HG02885 (cell line): Measurements from ENCODE around the gene GPNMB.

ENCODE experiments used
- ATAC-seq: cut with Tn5 transposase; IDR thresholded peaks from one replicate; pipeline ENCODE4 v1.9.1; 2021; ENCODE audit warnings: mild to moderate bottlenecking; ENCODE audit not compliant: unreplicated experiment, poor library complexity

GPNMB gene

DNA sequence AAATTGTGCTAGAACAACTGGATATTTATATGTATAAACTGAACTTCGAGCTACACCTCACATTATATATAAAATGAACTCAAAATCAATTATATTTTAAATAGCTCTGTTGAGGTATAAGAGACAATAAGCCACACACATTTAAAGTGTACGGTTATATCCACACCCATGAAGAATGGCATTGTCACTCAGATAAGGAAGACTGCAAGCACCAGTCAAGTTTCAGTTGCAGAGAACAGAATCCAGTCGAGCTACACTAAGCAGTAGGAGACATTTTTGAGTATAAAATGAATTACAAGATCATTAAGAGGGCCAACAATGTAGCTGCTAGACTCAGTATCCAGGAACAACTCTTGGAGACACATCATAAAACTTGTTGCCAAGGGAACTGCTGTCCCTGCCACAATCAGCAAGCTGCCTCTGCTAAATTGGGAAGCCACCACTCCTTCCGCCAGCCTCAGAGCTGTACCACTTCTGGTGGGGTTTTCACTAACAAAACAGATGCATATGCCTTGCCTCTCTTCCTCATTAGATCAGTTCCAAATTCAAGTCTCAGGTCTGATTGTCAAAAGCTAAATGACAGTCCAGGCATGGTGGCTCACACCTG is 19.6 kb upstream of the GPNMB start:
- no peak for ATAC-seq

DNA sequence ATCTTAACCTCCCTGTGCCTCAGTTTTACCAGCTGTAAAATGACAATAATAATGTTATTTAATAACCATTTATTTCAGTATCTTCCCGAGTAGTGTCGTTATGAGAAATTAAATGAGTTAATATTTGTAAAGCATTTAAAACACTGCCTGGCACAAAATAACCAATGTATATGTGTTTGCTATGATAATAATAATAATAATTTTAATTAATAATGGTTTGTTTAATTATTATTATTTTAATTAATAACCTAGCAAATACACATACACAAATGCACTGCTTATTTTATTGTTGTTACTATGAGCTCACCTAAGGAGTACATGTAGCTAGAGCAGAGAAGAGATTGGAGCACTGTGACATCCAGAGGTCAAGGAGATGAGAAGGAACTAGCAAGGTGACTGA is 18.2 kb upstream of the GPNMB start:
- no peak for ATAC-seq

DNA sequence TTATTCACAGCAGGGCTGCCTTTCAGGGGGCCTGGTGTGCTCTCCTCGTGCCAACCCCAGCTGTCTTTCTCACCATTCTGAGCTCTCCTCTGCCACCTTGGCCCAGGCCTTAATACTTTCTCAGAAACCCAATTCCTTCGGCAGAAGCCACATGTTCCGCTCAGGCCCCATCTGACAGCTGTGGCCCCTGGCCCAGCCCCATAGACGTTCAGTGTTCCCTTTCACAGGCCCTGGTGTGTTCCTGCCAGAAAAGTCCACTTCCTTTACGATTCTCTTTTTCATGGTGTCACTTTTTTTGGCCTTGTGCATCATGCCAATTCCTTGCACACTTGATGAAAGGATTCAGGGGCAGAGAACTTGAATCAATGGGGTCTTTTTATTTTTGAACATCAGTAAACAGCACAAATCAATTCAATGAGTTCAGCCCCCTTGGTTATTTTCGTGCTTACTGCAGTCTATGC is 15.9 kb upstream of the GPNMB start:
- ATAC-seq, result no peak

DNA sequence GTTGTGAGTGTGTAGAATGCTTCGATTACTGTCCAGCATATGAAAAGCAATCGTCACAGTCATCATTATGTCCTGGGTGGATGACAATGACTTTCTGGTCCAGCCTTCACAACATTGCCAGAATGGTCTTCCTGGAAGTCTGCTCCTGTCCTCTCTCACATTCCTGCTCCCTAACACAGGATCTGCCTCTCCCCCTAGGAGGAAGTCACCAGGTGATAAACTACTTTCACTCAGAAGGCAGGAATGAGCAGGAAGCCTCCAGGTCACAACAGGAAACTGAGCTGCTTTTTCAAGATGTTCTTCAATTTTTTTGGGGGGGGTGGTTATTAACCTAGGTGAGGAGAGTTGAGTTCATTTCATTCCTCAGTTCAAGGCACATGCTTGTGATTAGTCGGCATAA is 13.6 kb upstream of the GPNMB start:
- ATAC-seq, result no peak

DNA sequence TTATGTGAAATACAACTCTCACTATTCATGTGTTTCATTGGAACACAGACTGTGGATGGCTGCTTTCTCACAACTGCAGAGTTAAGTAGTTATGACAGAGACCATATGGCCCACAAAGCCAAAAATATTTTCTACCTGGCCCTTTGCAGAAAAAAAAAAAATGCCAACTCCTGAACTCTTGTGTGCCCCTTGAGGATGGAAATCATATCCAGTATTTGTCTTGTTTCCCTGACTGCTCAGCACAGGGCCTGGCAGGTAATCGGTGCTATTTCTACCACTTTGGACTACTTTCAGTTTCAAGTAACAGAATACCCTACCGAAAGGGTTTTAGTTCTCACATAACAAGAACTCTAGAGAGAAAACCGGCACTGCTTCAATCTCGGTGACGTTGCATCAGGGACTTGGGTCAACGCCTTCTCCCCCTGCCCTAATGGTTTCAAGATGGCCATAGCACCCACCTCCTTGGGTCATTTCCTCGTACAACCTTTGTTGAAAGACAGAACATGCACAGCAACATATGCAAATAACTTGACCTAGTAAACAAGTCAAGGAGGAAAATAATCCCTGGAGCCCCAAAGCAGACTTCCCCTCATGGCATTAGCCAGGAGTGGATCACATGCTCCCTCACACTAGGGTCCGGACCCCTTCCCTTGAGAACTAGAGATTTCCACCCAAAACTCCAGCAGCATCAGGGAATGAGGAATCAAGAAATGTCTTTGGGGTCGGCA is 11.8 kb upstream of the GPNMB start:
- peak; percentile 98 for ATAC-seq

DNA sequence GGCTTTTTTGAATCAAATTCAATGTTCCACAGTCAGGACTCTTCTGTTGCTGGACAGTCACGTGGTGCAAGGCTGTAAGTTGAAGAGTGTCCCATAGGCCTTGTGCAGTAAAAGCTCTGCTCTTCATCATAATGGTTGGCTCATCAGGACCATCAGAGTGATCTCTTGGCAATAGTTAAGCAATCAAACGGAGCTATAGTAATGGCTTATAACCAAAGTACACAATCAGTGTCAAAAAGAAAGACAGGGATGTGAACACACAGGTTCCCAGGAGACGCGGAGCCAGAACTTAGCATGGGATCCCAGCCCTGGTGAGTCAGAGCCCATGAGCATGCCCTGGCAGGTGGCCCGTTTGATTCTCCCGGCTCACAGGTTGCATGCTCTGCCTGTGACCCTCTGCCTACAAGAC is 10.8 kb upstream of the GPNMB start:
- no peak for ATAC-seq

DNA sequence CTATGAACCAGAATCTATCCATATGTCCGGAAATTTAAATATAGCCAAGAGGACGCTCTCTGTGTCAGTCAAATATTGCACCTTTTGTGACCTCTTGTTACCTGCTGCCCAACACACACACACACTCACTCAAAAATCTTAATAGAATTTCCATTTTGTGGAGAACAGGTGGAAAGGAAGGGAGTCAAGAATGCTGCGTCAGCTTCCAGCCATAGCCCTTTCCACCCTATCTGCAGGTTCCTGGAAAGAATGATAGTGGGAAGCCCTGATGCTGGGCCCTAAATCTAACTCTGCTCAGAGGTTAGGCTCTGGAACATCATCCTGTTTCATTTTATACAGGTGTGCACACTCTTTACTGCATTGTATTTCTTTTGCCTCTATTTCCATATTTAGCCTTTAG is 9.6 kb upstream of the GPNMB start:
- no peak for ATAC-seq

DNA sequence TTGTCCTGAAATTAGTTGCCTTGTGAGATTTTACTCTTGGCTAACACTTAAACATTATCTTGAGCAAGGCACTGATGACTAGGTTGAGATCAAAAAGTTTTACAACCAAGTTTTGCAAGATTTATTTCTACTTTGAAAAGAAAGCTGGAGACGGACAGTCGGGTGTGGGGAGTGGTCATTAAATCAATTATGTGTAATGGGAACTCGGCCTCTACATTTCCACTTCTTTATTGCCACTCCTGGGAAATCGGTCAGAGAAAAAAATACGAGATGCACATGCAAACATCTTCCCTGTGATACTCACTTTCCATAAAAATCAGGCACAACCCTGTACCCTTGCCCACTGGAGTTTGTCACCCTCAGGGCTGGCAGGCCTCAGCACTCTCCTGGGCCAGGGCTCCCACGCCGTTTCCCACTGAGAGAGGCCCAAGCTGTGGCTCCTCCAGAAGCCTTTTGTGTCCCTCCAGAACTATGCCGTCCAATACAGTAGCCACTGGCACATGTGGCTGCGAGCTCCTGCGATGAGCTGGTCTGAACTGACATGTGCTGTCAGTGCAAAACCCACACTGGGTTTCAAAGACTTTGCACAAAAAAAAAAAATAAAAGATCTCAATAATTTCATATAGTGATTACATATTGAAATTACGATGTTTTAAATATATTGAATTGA is 7.5 kb upstream of the GPNMB start:
- ATAC-seq, result no peak

DNA sequence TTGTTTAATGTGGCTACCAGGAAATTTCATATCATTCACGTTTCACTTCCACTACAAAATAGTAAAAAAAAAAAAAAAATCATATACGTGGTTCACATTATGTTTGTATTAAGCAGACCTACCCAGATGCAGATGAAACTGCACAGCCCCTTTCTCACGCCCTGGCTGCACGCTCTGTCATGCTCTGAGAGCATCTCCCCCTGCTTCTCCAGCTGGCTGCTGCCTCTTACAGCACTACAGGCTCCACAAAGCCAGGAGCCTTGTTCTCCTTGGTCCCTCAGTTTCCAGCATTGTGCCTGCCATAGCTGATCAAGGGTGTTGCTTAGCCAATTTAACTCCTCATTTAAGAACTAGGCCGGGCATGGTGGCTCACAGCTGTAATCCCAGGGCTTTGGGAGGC is 6.9 kb upstream of the GPNMB start:
- no peak for ATAC-seq

DNA sequence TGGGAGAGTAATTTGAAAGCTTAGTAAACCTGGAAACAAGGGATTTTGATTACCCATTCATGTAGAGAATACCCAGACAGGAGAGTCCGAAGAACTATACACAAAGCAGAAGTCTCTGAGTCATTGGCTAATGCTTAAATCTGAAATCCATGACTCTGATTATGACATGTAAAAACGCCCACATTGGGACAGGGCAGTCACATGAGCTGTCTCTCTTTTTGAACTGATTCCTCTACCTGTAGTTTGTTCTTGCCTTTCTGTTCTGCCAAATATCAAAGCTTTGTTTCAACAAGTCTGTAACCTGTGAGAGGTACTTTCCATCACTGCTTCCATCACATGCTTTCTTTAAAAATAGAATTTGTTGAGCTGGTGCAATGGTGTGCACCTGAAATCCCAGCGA is 4.3 kb upstream of the GPNMB start:
- no peak for ATAC-seq

DNA sequence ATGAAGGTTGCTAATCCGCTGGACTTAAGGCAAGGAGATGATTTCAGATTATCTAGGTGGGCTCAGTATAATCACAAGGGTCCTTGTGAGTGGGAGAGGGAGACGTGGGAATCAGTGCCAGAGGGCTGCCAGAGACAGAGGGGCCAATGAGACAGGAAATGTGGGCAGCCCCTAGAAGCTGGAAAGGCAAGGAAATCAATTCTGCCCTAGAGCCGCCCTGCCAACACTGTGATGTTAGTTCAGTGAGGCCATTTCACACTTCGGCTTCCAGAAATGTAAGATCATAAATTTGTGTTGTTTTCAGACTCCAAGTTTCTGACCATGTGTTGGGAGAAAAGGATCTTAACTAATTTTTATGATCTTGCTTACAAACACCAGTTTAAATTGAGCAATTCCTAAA is 3.6 kb upstream of the GPNMB start:
- no peak for ATAC-seq

DNA sequence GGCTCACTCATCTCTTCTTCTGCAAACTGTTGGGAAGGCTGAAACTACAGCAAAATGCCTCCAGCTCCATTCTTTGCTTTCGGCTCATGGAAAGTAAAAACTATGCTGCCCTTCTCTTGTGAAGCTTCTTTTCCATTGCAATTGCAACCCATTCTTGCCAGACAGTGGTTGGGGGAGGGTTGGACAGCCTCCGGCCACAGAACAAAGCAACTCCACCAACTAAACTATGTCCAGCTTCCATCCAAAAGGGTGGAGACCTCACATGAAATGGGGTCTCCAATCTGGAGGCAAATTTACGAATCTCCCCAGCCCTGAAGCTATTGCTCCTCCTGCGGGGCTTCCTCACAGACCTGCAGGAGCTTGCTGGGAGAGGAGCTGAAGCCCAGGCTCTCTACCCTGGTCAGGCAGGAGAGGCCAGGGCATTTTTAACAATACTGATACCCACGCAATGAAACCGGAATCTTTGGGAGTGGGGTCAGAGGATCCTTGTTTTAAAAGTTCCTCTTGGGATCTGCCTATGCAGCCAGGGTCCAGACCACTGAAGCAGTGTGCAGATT is 549 bp downstream of the GPNMB start:
- ATAC-seq, result no peak

DNA sequence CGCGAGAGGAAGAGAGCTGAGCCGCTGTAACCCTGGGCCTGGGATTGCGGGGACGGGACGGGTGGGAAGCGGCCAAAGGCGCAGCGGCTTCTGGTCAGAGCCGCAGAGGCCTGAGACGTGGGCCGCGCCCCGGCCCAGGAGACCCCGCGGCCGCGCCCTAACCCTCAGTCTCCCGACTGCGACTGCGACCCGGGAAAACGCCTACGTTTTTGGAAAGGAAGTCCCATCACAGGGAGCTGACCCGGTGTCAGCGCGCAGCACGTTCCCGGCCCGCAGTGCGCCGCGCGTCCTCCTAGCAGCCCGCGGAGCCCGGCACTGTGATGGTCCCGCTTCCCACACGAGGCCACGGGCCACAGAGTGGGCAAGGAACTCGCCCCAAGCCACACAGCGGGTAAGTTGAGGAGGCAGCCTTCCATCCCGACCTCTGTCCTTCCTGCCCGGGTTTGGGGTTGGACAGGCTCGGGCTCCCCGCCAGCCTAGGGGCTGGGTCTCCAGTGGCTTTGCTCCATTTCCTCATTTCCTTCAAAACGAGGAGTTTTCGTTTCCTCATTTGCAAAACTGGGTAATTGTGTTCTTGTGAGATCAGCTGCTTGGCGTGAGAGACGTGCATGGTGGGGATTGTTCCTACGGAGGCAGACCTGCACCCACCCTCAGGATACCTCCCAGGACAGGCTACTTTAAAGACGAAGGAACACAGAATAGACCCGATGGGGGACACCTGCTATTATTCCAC is 1.2 kb downstream of the GPNMB start:
- ATAC-seq, result peak; percentile 50

DNA sequence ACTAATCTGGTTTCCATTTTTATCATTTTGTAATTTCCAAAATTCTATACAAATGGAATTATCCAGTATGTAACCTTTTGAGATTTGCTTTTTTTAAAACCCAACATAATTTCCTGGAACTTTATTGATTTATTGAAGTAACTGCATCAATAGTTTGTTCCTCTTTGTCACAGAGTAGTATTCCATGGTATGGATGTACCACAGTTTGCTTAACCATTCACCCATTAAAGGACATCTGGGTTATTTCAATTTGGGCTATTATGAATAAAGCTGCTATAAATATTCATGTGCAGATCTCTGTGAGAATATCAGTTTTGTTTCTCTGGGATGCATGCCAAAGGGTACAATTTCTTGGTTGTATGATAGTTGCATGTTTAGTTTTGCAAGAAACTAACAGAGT is 2.9 kb downstream of the GPNMB start:
- ATAC-seq, result no peak

DNA sequence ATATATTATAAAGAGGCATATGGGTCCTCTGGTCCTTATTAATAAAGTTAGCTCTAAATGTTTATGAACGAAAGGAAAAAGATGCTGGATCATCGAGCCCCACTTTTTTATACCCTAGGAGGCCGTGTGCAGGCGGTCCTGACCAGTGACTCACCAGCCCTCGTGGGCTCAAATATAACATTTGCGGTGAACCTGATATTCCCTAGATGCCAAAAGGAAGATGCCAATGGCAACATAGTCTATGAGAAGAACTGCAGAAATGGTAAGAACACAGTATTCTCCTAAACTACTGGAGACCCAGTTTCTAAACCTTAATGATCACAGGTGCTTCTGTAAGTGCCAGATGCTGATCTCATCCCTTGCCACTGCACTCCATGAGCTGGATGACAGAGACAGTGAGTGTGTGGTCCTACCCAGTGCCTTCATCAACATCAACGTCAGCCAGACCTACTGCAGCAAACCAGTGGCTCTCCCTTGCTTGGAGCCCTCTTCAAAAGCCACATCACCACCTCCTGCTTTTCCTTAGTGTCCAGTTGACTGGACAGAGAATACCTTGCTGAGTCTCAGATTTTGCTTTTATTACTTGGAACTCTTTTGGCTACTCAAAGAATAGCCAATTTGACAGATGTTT is 7.6 kb downstream of the GPNMB start:
- ATAC-seq, result no peak

DNA sequence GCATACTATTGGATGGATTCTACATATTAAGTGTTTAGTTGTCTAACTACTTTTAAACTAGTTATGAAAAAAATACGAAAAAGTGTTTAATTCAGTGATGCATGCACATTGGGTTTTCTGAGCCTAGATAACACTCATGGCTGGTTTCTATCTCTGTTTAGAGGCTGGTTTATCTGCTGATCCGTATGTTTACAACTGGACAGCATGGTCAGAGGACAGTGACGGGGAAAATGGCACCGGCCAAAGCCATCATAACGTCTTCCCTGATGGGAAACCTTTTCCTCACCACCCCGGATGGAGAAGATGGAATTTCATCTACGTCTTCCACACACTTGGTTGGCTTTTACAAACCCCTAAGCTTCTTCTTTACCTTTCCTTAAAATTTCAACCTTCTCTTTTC is 10.2 kb downstream of the GPNMB start:
- no peak for ATAC-seq

DNA sequence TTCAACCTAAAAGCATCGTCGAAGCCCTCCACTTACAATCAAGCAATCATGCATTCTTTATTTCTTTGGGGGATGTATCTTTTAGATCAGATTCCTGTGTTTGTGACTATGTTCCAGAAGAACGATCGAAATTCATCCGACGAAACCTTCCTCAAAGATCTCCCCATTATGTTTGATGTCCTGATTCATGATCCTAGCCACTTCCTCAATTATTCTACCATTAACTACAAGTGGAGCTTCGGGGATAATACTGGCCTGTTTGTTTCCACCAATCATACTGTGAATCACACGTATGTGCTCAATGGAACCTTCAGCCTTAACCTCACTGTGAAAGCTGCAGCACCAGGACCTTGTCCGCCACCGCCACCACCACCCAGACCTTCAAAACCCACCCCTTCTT is 13.8 kb downstream of the GPNMB start:
- no peak for ATAC-seq

DNA sequence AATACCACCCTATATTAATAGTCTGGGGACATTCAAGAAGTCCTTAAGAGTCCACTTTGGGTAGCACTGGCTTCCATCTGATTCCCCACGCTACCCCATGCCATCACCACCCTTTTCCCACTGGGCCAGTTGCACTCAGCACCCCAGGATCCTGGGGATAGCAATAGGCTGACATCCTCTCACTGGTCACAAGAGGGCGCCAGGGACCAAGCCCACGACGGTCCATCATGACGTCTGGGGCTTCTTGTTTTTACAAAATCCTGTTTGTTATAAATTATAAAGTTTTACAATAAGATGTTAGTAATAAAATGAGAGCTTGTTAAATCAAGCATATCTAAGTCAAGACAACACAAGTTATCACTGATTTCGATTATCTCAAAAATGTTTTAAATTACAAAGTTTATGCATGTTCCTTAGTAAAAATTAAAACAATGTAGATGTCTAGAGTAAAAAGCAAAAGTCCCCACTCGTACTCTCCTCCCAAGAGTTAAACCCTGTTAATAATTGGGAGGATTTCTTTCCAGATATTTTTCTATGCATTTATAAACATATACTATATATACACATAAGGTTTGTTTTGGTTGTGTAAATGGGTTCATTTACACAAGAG is 15.4 kb downstream of the GPNMB start:
- ATAC-seq, result peak; percentile 90

DNA sequence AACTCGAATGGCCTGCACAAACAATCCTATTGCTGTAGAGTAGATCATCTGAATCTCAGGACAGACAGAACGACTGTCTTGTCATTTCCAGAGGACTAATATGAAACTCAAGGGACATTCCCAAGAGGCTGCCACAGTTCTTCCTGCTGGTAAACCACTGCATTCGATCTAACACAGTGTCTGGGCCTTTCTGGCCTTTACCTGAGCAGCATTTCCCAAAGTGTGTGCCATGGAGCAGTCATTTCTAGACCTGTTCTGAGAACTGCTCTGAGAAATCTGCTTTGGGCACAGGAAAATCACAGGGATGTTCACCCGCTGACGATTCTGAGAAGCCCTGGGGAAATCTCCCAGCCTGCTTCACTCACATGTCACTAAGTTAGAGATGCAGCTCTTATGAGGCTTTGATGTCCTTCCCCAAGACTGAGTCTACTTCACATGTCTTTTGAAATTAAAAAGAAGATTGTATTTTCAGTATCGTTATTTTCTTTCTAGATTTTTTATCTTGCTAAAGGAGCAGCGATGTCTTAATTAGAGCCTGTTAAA is 18.4 kb downstream of the GPNMB start:
- peak; percentile 38 for ATAC-seq

DNA sequence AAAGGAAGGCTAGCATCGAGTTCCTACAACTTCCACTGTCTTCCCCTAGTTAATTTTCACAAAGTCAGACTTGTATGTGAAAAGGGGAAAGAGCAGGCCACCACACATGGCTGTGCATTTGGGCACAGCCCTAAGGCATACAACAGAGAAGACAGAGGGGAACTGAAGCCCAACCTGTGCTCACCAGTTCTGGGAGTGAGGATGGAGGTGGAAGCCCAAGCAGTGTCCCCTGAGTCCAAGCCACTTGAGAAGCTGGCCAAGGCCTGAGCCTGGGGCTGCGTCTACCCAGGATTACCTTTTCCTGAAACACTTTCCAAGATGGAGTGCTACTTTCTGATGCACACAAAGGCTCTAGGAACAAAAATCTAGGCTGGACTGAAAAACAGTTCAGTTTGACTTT is 20.3 kb downstream of the GPNMB start:
- no peak for ATAC-seq
